ENCODE measurements around the gene RNF167.

RNF167 gene

GRCh38 chr17:4958102-4958501 is 18.0 kb downstream of the RNF167 start:
- DNase-seq, result no peak

DNA sequence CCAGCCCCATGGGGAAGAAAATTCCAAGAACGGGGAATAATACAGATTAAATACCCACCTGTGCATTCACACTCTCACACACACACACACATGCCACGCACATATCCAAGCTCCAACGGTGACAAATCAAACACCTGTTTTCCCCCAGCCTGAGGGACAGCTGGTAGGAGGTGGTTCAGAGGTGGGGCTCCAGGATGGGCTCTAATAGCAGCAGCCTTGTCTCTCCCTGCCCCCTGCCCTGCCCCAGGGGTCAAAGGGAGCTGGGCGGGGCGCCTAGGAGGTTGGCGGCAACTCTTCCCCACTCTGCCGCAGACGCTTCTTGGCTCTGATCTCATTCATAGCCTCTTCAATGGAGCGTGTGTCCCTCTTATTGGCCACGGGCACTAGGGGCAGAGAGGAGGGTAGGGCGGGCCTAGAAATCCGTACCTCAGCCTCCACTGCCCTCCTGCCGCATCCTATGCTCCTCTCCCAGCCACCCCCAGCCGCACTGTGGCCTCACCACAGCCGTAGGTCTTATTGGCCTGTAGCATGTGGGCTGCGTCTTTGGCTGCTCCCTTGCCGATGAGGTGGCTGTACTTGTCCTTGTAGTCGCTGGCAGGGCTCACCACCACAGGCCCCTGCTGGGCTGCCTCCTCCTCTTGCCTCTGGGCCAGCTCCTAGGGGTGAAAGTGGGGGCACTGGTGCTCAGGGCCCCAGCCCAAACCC is 19.3 kb downstream of the RNF167 start:
- no peak for DNase-seq

GRCh38 chr17:4960279-4960922 is 20.3 kb downstream of the RNF167 start:
- no peak for DNase-seq

DNA sequence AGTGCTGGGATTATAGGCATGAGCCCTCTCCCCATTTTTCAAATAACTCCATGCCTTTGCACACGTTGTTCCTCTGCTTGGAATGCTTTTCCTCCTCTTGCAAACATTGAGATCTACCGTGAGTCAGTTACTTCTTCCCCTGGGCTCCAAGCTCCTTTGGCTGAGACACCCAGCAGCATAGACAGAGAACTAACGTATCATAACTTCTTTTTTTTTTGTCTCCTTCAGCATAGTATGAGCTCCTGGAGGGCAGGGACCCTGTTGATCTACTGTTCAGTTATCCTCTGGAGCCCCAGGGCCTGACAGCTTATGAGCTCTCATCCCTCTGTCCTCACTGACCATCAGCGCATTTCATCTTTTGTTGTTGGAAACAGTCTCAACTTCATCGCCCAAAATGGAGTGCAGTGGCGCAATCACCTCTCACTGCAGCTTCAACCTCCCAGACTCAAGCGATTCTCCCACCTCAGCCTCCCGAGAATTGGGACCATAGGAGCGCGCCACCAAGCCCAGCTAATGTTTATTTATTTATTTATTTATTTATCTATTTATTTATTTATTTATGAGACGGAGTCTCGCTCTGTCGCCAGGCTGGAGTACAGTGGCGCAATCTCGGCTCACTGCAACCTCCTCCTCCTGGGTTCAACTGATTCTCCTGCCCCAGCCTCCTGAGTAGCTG is 25.4 kb downstream of the RNF167 start:
- DNase-seq, result no peak

DNA sequence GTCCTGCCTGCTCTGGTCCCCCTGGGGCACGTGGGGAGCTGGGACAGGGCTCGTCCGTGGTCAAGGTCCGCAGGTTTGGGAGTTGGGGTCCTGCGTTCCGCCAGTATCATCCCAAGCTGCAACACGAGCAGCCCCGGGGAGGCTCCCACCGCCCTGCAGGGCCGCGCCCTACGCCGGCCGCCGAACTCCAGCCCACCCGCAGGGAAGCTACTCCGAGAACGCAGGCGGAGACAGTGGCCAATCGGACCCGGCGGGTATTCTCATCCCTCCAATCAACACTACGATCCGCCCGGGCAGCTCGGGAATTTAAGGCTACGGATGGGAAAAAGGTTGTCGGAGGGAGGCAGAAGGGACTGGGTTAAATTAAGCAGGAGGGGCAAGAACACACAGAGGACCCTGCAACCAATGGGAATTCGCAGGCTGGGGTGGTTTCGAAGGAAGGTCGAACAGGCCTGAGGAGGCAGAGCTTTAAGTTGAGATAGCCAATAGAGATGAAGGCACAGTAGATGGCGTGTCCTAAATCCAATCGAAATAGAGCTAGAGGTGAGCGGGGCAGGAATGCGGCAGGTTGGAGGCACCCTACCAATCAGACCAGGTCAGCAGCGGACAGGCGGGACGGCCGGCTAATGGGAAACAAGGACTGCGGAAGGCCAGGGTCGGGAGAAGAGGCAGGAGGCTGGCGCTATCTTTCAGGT is 26.9 kb downstream of the RNF167 start:
- peak; percentile 87 for DNase-seq

- DNase-seq, result peak; percentile 89
These were observed 27.7 kb downstream of the RNF167 start, which contains the start of gene SPAG7 for GRCh38 chr17:4967539-4968485. TSS of gene SPAG7 (minus strand) at chr17:4967817. CDS start at chr17:4967804, 13 bp downstream.

DNA sequence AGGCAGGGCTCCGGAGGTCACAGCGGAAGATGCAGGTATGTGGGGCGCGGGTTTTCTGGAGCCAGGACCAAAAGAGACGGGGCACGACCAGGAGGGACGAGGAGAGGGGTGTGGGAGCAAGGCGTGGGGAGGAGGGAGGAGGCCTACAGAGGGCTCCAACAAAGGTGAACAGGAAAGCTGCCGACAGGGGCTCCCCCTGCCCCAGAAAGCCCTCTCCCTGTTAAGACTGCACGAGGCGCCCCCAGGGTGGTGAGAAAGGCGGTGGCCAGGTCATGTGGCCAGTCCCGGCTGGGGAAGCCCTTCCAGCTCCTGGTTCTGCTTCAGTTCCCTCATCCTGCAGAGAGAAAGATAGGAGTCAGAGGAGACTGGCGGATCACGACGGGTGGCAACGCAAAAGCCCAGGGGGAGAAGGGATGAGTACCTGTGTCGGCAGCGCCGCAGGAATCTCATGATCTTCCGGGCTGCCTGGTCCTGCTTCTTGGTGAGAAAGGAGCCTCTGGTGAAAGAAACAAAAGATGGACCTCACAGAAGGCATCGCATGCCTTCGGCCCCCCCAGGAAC is 28.5 kb downstream of the RNF167 start:
- DNase-seq, result peak; percentile 43

DNA sequence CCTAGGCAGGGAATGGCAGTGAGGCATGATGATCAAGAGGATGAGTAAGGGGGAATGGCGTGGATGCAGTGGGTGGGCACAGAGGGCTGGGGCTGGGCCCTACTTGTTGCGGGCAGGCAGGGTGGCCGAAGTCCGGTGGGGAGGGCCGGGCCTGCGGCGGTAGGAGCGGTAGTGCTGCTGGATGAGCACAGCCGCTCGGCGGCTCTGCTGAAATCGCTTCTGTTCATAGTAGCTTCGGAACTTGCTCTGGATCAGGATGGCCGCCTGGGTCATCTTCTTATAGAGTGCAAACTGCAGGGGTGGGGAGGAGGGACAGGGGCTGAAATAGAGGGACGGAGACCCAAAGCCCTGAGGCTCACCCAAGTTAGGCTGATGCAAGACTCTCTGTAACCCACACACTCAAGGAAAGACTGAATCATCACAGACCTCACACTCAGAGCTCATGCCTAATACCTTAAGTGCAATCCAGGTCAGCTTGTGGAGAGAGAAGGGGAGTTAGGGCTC is 29.0 kb downstream of the RNF167 start:
- DNase-seq, result peak; percentile 35

DNA sequence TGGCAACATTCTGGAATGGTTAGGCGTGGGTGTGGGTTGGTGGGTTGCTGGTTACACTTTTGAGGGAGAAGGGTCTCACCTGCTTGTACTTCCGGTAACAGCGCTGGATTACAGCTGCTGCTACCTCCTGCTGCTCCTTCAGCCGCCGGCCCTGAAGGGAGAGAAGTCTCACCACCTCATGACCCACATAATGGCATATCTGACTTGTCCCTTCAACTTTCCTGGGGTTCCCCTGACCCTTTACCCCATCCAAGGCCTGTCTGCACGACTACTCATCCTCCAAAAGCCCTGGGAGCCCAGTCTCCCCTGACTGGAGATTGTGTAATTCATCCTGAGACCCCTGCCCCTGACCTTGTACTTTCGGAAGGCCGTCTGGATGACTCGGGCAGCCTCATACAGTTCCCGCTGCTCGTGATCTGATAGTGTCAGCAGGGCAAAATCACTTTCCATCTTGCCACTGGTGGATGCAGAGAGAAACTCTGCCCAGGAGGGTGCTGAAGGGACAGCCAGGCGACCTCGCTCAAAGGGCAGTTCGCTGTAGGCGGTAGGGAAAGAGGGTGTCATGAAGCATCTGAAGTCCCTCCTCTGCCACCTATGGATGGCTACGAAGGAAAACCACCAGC is 29.6 kb downstream of the RNF167 start:
- peak; percentile 28 for DNase-seq

DNA sequence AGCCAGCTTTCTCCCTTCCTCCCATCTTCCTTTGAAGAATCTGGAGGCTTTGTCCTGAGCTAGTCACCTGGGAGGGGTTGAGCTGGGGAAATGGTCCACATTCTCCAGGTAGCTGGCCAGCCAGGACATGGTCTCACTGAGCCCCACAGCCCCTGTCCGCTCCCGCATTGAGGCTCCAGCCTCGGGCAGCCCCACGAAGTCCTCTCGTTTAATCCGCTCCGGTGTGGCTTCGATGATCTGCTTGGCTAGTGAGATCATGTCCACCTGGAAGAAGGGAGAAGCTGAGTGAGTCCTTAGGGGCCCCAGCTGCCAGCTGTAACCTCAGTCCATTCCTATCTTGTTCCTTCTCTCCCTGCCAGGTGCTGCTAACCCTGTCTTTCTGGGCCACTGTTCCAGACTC is 30.2 kb downstream of the RNF167 start:
- DNase-seq, result no peak

DNA sequence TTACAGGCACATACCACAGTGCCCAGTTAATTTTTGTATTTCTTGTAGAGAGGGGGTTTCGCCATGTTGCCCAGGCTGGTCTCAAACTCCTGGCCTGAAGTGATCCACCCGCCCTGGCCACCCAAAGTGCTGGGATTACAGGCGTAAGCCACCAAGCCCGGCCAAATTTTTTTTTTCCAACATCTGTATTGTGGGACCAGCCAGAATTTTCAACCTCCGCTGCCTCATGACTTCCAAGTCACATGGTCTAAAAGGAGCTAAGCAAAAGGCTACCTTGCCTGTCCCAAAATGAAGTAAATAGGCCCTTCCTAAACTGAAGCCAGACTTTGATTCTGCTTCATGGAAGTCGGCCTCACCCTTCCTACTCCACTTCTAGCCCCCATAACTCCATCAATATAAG is 31.8 kb downstream of the RNF167 start:
- no peak for DNase-seq

- DNase-seq, result no peak
These were observed 32.3 kb downstream of the RNF167 start for GRCh38 chr17:4972322-4972721.

GRCh38 chr17:4972752-4973151 is 32.7 kb downstream of the RNF167 start:
- DNase-seq, result no peak

- no peak for DNase-seq
These were observed 33.4 kb downstream of the RNF167 start for GRCh38 chr17:4973256-4974114.

GRCh38 chr17:4974115-4974670 is 34.1 kb downstream of the RNF167 start:
- no peak for DNase-seq

- DNase-seq, result no peak
These were observed 38.7 kb downstream of the RNF167 start for GRCh38 chr17:4978726-4979125.

- no peak for DNase-seq
These were observed 40.7 kb downstream of the RNF167 start for GRCh38 chr17:4980644-4981216.

- DNase-seq, result no peak
These were observed 42.2 kb downstream of the RNF167 start for GRCh38 chr17:4982305-4982704.

- DNase-seq, result no peak
These were observed 46.3 kb downstream of the RNF167 start for GRCh38 chr17:4986403-4986802.
